GM12878 (cell line): Measurements from ENCODE around the gene SMG6. TPM values are rescaled to one million over a fixed set of nuclear protein-coding genes. Genes with fewer than 3 reads are reported as not detected.
A peak's percentile ranks its signal among the peaks of the same experiment; 100 is the strongest.

ENCODE experiments used
- BCL3 ChIP-seq: IDR thresholded peaks from 2 replicates; pipeline ENCODE4 v1.6.1; 2011; ENCODE audit warnings: borderline replicate concordance, low read depth, mild to moderate bottlenecking, moderate library complexity, low read length; ENCODE audit not compliant: insufficient read depth, poor library complexity, severe bottlenecking
- KAT2A ChIP-seq: conservative IDR thresholded peaks from 2 replicates; pipeline ENCODE4 v1.6.1; 2011; ENCODE audit warnings: low read depth, low read length; ENCODE audit not compliant: control insufficient read depth
- KLF5 ChIP-seq: fragments of 450-650 bp; IDR thresholded peaks from 2 replicates; pipeline ENCODE4 v1.6.1; 2014; ENCODE audit warnings: mild to moderate bottlenecking; ENCODE audit not compliant: partially characterized antibody
- MYC ChIP-seq: IDR thresholded peaks from 2 replicates; pipeline ENCODE4 v1.6.1; 2011; ENCODE audit warnings: mild to moderate bottlenecking, low read length, moderate library complexity, inconsistent platforms; ENCODE audit not compliant: insufficient read depth, insufficient replicate concordance, insufficient read length, severe bottlenecking
- POU2F2 ChIP-seq: IDR thresholded peaks from 3 replicates; pipeline ENCODE4 v1.6.1; 2011; ENCODE audit warnings: low read depth, mild to moderate bottlenecking, low read length, borderline replicate concordance
- RCOR1 ChIP-seq: conservative IDR thresholded peaks from 2 replicates; pipeline ENCODE4 v1.6.1; 2012; ENCODE audit warnings: low read depth, low read length, improper control_type of control experiment
- TCF12 ChIP-seq: IDR thresholded peaks from 2 replicates; pipeline ENCODE4 v1.6.1; 2011; ENCODE audit warnings: low read depth, mild to moderate bottlenecking, low read length
- polyA plus RNA-seq, 11 experiments: library from polyadenylated mRNA; depleted of rRNA in 4 of 11; unstranded in 6 of 11; stranded (reverse) in 5 of 11; fragments of >200 nt; fragmentation: Nextera tagmentation in 4 of 11; fragmentation: Illumina TruSeq in 1 of 11; extraction: Ambion mirVana in 4 of 11; extraction: Trizol in 1 of 11; gene quantifications; 1 replicate in 1 of 11; 2 replicates in 10 of 11; pipeline versions ENCODE4 v1.2.1 to v1.2.3, GENCODE V29; 2011 to 2016; ENCODE audit warnings: inconsistent platforms in 2 of 11, missing spikeins in 2 of 11, low read depth in 1 of 11
- total RNA-seq, 4 experiments: library from RNA; depleted of rRNA in 3 of 4; stranded (reverse); fragments of >200 nt in 3 of 4; fragmentation: Illumina TruSeq in 1 of 4; extraction: Trizol in 1 of 4; gene quantifications; 2 replicates each; pipeline versions ENCODE4 v1.2.1 to v1.2.3, GENCODE V29; 2013 to 2021
- TF ChIP-seq, protein P1 (sequence below): IDR thresholded peaks from 2 replicates; pipeline ENCODE4 v1.6.1; 2012; ENCODE audit warnings: mild to moderate bottlenecking, low read depth, low read length
- TF ChIP-seq, protein P2 (sequence below): fragments of 450-650 bp; IDR thresholded peaks from 2 replicates; pipeline ENCODE4 v1.6.1; 2014; ENCODE audit warnings: mild to moderate bottlenecking

SMG6 gene
- total and polyA plus RNA-seq, 10 of the 15 experiments (the other 5 are each of a cell fraction or from before 2014, with no cell fraction given): 0.58 to 28.7 (median 15.7) TPM

DNA sequence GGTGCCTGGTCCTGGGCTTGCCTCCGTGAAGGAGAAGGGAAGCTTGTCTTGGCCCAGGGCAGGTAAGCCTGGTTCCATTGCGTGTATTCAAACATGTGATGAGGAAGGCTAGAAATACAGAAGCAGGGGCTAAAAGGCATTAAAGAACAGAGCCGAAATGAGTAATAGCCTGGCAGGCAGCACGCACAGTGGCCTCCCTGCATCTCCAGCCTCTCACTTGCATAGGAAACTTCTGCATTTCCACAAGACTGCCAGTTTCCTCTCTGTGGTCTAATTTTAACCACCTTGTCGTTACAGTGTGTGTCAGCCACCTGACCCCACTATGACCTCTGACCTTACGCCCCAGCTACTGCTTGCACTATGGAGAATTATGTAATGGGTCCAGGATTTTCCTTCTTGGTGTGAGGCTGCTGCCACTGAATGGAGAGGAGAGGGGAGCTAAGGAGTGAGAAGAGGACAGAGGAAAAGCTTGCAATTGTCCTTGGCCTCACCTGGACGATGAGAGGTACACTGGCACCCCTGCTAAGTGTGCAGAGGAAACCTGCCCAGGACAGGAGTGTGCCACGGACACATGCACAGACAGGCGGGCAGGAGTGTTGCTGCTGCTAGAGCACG, 215.9 kb downstream of the SMG6 start (continued):
- TF ChIP-seq, protein P1, sequence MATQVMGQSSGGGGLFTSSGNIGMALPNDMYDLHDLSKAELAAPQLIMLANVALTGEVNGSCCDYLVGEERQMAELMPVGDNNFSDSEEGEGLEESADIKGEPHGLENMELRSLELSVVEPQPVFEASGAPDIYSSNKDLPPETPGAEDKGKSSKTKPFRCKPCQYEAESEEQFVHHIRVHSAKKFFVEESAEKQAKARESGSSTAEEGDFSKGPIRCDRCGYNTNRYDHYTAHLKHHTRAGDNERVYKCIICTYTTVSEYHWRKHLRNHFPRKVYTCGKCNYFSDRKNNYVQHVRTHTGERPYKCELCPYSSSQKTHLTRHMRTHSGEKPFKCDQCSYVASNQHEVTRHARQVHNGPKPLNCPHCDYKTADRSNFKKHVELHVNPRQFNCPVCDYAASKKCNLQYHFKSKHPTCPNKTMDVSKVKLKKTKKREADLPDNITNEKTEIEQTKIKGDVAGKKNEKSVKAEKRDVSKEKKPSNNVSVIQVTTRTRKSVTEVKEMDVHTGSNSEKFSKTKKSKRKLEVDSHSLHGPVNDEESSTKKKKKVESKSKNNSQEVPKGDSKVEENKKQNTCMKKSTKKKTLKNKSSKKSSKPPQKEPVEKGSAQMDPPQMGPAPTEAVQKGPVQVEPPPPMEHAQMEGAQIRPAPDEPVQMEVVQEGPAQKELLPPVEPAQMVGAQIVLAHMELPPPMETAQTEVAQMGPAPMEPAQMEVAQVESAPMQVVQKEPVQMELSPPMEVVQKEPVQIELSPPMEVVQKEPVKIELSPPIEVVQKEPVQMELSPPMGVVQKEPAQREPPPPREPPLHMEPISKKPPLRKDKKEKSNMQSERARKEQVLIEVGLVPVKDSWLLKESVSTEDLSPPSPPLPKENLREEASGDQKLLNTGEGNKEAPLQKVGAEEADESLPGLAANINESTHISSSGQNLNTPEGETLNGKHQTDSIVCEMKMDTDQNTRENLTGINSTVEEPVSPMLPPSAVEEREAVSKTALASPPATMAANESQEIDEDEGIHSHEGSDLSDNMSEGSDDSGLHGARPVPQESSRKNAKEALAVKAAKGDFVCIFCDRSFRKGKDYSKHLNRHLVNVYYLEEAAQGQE: peak; percentile 34; the same call in 1 of the 2 replicates
- TF ChIP-seq MYC (no peak), TCF12 (peak; percentile 97), KAT2A (no peak), RCOR1 (no peak), KLF5 (no peak), POU2F2 (peak; percentile 97), BCL3 (peak; percentile 98)
- TF ChIP-seq, protein P2, sequence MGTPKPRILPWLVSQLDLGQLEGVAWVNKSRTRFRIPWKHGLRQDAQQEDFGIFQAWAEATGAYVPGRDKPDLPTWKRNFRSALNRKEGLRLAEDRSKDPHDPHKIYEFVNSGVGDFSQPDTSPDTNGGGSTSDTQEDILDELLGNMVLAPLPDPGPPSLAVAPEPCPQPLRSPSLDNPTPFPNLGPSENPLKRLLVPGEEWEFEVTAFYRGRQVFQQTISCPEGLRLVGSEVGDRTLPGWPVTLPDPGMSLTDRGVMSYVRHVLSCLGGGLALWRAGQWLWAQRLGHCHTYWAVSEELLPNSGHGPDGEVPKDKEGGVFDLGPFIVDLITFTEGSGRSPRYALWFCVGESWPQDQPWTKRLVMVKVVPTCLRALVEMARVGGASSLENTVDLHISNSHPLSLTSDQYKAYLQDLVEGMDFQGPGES: no peak
